BJ (cell line): ENCODE data around the gene NLRP9. TPM values are rescaled to one million over a fixed set of nuclear protein-coding genes. Genes with fewer than 3 reads are reported as not detected.

Experiments
- CTCF ChIA-PET: fragments of 350-600 bp; formaldehyde crosslinking; extraction: SDS; loops from one replicate; lab custom pipeline; 2021; ENCODE audit warnings: antibody characterized with exemption, inconsistent platforms; lab: Yijun Ruan, JAX
- POLR2A ChIA-PET: fragments of 300-600 bp; sonication (Branson Sonifier 250); formaldehyde crosslinking; extraction: SDS; loops from one replicate; lab custom pipeline; 2021; ENCODE audit warnings: antibody characterized with exemption; lab: Charles Lee
- DNase-seq: peaks from one replicate; pipeline ENCODE4 v3.0.0-alpha.2; 2011; ENCODE audit warnings: low read depth
- H3K27me3 ChIP-seq: 2 replicates; pipeline ENCODE4 v1.6.0; 2011; ENCODE audit warnings: low read length; ENCODE audit not compliant: control insufficient read depth, insufficient read depth
- H3K36me3 ChIP-seq: 2 replicates; pipeline ENCODE4 v1.5.1; 2011; ENCODE audit warnings: low read length; ENCODE audit not compliant: control insufficient read depth, insufficient read depth
- H3K4me3 ChIP-seq: 2 replicates; pipeline ENCODE4 v1.5.1; 2011; ENCODE audit warnings: low read depth, mild to moderate bottlenecking, control low read depth, low read length
- polyA plus RNA-seq: library from polyadenylated mRNA; depleted of rRNA; stranded (reverse); fragments of >200 nt; gene quantifications from 2 replicates; pipeline ENCODE4 v1.2.3, GENCODE V29; 2011; rRNA removed
- small RNA-seq: library from RNA; depleted of rRNA; stranded (forward); fragments of <200 nt; gene quantifications from one replicate; pipeline ENCODE3, GENCODE V24; 2012; ENCODE audit warnings: low replicate concordance, low read depth; ENCODE audit not compliant: insufficient read length
- TF ChIP-seq, protein P1 (sequence below): IDR thresholded peaks from 2 replicates; pipeline ENCODE4 v1.5.1; 2011; ENCODE audit warnings: low read depth, mild to moderate bottlenecking, control low read depth, inconsistent platforms, low read length, moderate library complexity; ENCODE audit not compliant: insufficient read depth

The NLRP9 gene
- polyA plus RNA-seq, 1 experiment, result not detected

DNA sequence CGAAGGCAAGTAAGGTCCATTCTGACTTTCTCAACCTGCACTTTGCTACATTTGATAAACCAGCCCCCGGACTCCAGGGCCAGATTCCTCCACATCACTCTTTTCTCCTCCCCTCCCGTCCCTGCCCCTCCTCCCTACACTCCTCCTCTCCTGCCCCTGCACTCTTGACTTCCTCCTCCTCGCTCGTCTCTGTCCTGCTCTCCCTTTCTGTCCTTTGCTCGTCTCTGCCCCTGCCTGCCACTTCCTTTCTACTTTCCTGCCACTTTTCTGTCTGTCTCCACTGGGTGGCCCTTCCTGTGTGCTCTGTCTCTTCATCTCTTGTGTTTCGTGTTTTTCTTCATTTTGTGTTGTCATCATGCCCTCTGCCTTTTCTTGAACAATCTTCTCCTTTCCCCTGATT is 76.4 kb downstream of the NLRP9 start:
- POLR2A ChIA-PET, result no interaction called here
- peaks cover 52% of the 10 kb centered on the region for H3K36me3 ChIP-seq
- CTCF ChIA-PET, result interaction anchor here (1.1 kb wide), 1 partner anchor 9 kb away, joined by 4 read pairs; no protein-coding TSS in a partner anchor

GRCh38 chr19:55660991-55661390 is 77.2 kb downstream of the NLRP9 start:
- no peak overlapping the region for H3K4me3 ChIP-seq
- ChIA-PET CTCF (no interaction called here), POLR2A (no interaction called here)
- TF ChIP-seq, protein P1, sequence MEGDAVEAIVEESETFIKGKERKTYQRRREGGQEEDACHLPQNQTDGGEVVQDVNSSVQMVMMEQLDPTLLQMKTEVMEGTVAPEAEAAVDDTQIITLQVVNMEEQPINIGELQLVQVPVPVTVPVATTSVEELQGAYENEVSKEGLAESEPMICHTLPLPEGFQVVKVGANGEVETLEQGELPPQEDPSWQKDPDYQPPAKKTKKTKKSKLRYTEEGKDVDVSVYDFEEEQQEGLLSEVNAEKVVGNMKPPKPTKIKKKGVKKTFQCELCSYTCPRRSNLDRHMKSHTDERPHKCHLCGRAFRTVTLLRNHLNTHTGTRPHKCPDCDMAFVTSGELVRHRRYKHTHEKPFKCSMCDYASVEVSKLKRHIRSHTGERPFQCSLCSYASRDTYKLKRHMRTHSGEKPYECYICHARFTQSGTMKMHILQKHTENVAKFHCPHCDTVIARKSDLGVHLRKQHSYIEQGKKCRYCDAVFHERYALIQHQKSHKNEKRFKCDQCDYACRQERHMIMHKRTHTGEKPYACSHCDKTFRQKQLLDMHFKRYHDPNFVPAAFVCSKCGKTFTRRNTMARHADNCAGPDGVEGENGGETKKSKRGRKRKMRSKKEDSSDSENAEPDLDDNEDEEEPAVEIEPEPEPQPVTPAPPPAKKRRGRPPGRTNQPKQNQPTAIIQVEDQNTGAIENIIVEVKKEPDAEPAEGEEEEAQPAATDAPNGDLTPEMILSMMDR, result no peak
- no peaks in the 10 kb centered on the region for H3K27me3 ChIP-seq
- peaks cover 44% of the 10 kb centered on the region for H3K36me3 ChIP-seq
- no peak for DNase-seq

More for the DNA sequence above, 76.4 kb downstream of the NLRP9 start:
- TF ChIP-seq, protein P1, result no peak
- H3K4me3 ChIP-seq, result no peak overlapping the region
- DNase-seq, result no peak
- H3K27me3 ChIP-seq, result no peaks in the 10 kb centered on the region

DNA sequence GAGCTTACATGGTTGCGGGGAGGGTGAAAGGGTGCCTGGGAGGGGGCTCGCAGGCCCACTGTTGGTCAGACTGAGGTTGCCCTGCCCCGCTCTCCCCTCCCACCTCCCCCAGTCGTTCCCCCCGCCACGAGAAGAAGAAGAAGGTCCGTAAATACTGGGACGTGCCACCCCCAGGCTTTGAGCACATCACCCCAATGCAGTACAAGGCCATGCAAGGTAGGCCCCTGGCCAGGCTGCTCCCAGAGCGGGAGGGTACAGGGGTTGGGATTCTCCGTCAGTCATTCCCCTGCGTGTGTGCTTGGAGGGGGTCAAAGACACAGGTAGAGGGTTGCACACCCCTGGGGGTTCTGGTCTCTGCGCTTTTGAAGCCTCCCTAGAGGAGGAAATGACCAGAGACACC is 77.8 kb downstream of the NLRP9 start:
- POLR2A ChIA-PET, result no interaction called here
- DNase-seq, result no peak
- CTCF ChIA-PET, result interaction anchor here (0.8 kb wide), 1 partner anchor 11 kb away, joined by 4 read pairs; no protein-coding TSS in a partner anchor
- no peaks in the 10 kb centered on the region for H3K27me3 ChIP-seq
- TF ChIP-seq, protein P1, result no peak
- peaks cover 42% of the 10 kb centered on the region for H3K36me3 ChIP-seq
- no peak overlapping the region for H3K4me3 ChIP-seq

DNA sequence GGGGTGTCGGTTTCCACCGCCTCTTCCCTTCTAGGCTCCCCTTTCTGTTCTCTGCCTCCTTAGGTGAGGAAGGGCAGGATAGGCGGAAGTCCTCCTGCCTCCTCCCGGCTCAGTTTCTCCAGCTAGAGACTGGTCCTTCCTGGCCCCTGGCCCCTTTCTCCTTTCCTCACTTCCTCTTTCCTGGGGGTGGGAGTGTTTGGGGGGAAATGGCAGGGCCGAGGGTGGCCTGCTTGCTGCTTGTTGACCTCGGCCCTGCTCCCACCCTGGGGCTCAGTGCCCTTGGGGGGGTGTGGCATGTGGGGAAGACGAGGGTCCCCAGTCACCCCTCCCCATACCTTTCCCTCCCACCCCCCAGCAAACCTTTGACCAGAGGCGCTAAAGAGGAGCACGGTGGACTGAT is 78.4 kb downstream of the NLRP9 start:
- no peak for DNase-seq
- H3K4me3 ChIP-seq, result no peak overlapping the region
- TF ChIP-seq, protein P1, result no peak
- no peaks in the 10 kb centered on the region for H3K27me3 ChIP-seq
- H3K36me3 ChIP-seq, result peaks cover 42% of the 10 kb centered on the region
- ChIA-PET CTCF (interaction anchor here (0.8 kb wide), 1 partner anchor 11 kb away, joined by 4 read pairs; no protein-coding TSS in a partner anchor), POLR2A (no interaction called here)

- Histone ChIP-seq H3K4me3 (no peak overlapping the region), H3K27me3 (no peaks in the 10 kb centered on the region), H3K36me3 (peaks cover 37% of the 10 kb centered on the region)
- DNase-seq, result no peak
- TF ChIP-seq, protein P1, result no peak
- ChIA-PET POLR2A (no interaction called here), CTCF (interaction anchor here (3.5 kb wide), 1 partner anchor 12 kb away, joined by 17 read pairs; no protein-coding TSS in a partner anchor)
Measured at GRCh38 chr19:55658846-55659459, 79.2 kb downstream of the NLRP9 start.

Small RNA genes within 50 kb of the gene (small RNA-seq; reads per million reads assigned to genes)
- gene AC010525.2, result not detected

Other genes starting within 250 kb of the NLRP9 start
- gene SSC5D, start 250.0 kb downstream of the NLRP9 start, polyA plus RNA-seq, result 5.5 and 8.2 TPM in 2 replicates
- gene SBK2, start 201.3 kb downstream of the NLRP9 start, polyA plus RNA-seq, result 0.07 TPM in 1 of 2 replicates, not detected in the other
- gene SBK3, start 192.9 kb downstream of the NLRP9 start, polyA plus RNA-seq, result 0.06 and 0.11 TPM in 2 replicates
- 2.6 and 3.8 TPM in 2 replicates for gene ZNF579, start 157.6 kb downstream of the NLRP9 start, polyA plus RNA-seq
- 3.7 and 4.0 TPM in 2 replicates for gene FIZ1, start 138.9 kb downstream of the NLRP9 start, polyA plus RNA-seq
- gene ZNF524, start 138.1 kb downstream of the NLRP9 start, polyA plus RNA-seq, result 7.8 TPM in 2 replicates
- 1.2 and 1.4 TPM in 2 replicates for gene ZNF865, start 132.8 kb downstream of the NLRP9 start, polyA plus RNA-seq
- gene ZNF784, start 113.8 kb downstream of the NLRP9 start, polyA plus RNA-seq, result 2.9 and 4.5 TPM in 2 replicates
- gene ZNF580, start 97.4 kb downstream of the NLRP9 start, polyA plus RNA-seq, result 10.3 and 12.2 TPM in 2 replicates
- 22.1 and 31.3 TPM in 2 replicates for gene ZNF581, start 94.8 kb downstream of the NLRP9 start, polyA plus RNA-seq
- gene CCDC106, start 90.2 kb downstream of the NLRP9 start, polyA plus RNA-seq, result 5.5 and 8.9 TPM in 2 replicates
- gene U2AF2, start 83.4 kb downstream of the NLRP9 start, polyA plus RNA-seq, result 152 and 170 TPM in 2 replicates
- gene EPN1, start 63.2 kb downstream of the NLRP9 start, polyA plus RNA-seq, result 31.4 and 60.8 TPM in 2 replicates
- gene RFPL4A, start 20.7 kb upstream of the NLRP9 start, polyA plus RNA-seq, result not detected in 2 replicates
- not detected in 2 replicates for gene RFPL4AL1, start 30.7 kb upstream of the NLRP9 start, polyA plus RNA-seq
- not detected in 2 replicates for gene NLRP11, start 93.6 kb upstream of the NLRP9 start, polyA plus RNA-seq
- not detected in 2 replicates for gene NLRP4, start 98.1 kb upstream of the NLRP9 start, polyA plus RNA-seq
- gene NLRP13, start 193.9 kb upstream of the NLRP9 start, polyA plus RNA-seq, result not detected in 2 replicates
- gene NLRP8, start 209.4 kb upstream of the NLRP9 start, polyA plus RNA-seq, result not detected in 2 replicates
- gene NLRP5, start 248.4 kb upstream of the NLRP9 start, polyA plus RNA-seq, result not detected in 2 replicates